ENCODE results near the gene TNFRSF1B. TPM values are rescaled to one million over a fixed set of nuclear protein-coding genes. Genes with fewer than 3 reads are reported as not detected.

TNFRSF1B gene
- polyA plus RNA-seq, 4 donors, result 6.3 to 8.6 (median 6.5) TPM

GRCh38 chr1:12173041-12173509, 6.3 kb downstream of the TNFRSF1B start:
- DNase-seq (ENCODE audit: low read depth in 4 of 4, low spot score in 3 of 4), result no peak

GRCh38 chr1:12173631-12174121, 6.9 kb downstream of the TNFRSF1B start:
- DNase-seq (ENCODE audit: low read depth in 4 of 4, low spot score in 3 of 4), result no peak

GRCh38 chr1:12174924-12175810, 8.4 kb downstream of the TNFRSF1B start:
- DNase-seq (ENCODE audit: low read depth in 4 of 4, low spot score in 3 of 4), result no peak

- DNase-seq (ENCODE audit: low read depth in 4 of 4, low spot score in 3 of 4), result no peak
Measured at GRCh38 chr1:12176298-12177118, 9.7 kb downstream of the TNFRSF1B start.

- no peak for DNase-seq (ENCODE audit: low read depth in 4 of 4, low spot score in 3 of 4)
Measured at GRCh38 chr1:12177156-12177998, 10.6 kb downstream of the TNFRSF1B start.

- no peak for DNase-seq (ENCODE audit: low read depth in 4 of 4, low spot score in 3 of 4)
Measured at GRCh38 chr1:12177999-12178441, 11.2 kb downstream of the TNFRSF1B start.

- no peak for DNase-seq (ENCODE audit: low read depth in 4 of 4, low spot score in 3 of 4)
Measured at GRCh38 chr1:12178511-12178910, 11.7 kb downstream of the TNFRSF1B start.

- DNase-seq (ENCODE audit: low read depth in 4 of 4, low spot score in 3 of 4), result no peak
Measured at GRCh38 chr1:12179111-12179519, 12.3 kb downstream of the TNFRSF1B start.

- DNase-seq (ENCODE audit: low read depth in 4 of 4, low spot score in 3 of 4), result no peak
Measured at GRCh38 chr1:12179676-12180075, 12.9 kb downstream of the TNFRSF1B start.

GRCh38 chr1:12180315-12180714, 13.5 kb downstream of the TNFRSF1B start:
- no peak for DNase-seq (ENCODE audit: low read depth in 4 of 4, low spot score in 3 of 4)

- no peak for DNase-seq (ENCODE audit: low read depth in 4 of 4, low spot score in 3 of 4)
Measured at GRCh38 chr1:12180903-12181302, 14.1 kb downstream of the TNFRSF1B start.

GRCh38 chr1:12181568-12181967, 14.8 kb downstream of the TNFRSF1B start:
- no peak for DNase-seq (ENCODE audit: low read depth in 4 of 4, low spot score in 3 of 4)

GRCh38 chr1:12182410-12182984, 15.7 kb downstream of the TNFRSF1B start:
- no peak for DNase-seq (ENCODE audit: low read depth in 4 of 4, low spot score in 3 of 4)

- DNase-seq (ENCODE audit: low read depth in 4 of 4, low spot score in 3 of 4), result no peak
Measured at GRCh38 chr1:12183095-12183794, 16.5 kb downstream of the TNFRSF1B start.

GRCh38 chr1:12184008-12184681, 17.4 kb downstream of the TNFRSF1B start:
- DNase-seq (ENCODE audit: low read depth in 4 of 4, low spot score in 3 of 4), result peak in 1 of 4 donors; percentile 36

GRCh38 chr1:12185036-12185917, 18.5 kb downstream of the TNFRSF1B start:
- DNase-seq (ENCODE audit: low read depth in 4 of 4, low spot score in 3 of 4), result no peak

- DNase-seq (ENCODE audit: low read depth in 4 of 4, low spot score in 3 of 4), result no peak
Measured at GRCh38 chr1:12185918-12186678, 19.3 kb downstream of the TNFRSF1B start.
